ENCODE data around the gene SEC61B.

GRCh38 chr9:99221266-99221620 lies 839 bp upstream of the SEC61B start:
- TF ChIP-seq CTCF (IDR thresholded peaks at IDR 0.05): no peak
- TF ChIP-seq POLR2A (IDR thresholded peaks at IDR 0.05): no peak

Data from upper lobe of left lung (tissue), 4 donors.